ENCODE measurements around the gene FANCL. TPM values are rescaled to one million over a fixed set of nuclear protein-coding genes. Genes with fewer than 3 reads are reported as not detected.

The FANCL gene
- total RNA-seq, 6 experiments from 2014 or later: 5.5 to 11.6 (median 7.6) TPM

GRCh38 chr2:58237741-58238140 is 3.4 kb downstream of the FANCL start:
- Mint-ChIP-seq H3K27ac (no peak overlapping the region), H3K9me3 (no peaks in the 10 kb centered on the region), H3K36me3 (ENCODE audit: low read depth) (peaks cover 10% of the 10 kb centered on the region), H3K27me3 (ENCODE audit: insufficient read depth) (0 out of 2 replicates have a peak, but pooled peaks cover 2% of the 10 kb centered on the region), H3K4me1 (ENCODE audit: low read depth) (peaks cover 64% of the 10 kb centered on the region), H3K4me3 (no peak overlapping the region)
- DNase-seq: no peak
- no peak for TF ChIP-seq CTCF (IDR thresholded peaks at IDR 0.05)

GRCh38 chr2:58235984-58236383 is 5.1 kb downstream of the FANCL start:
- H3K9me3 Mint-ChIP-seq: no peaks in the 10 kb centered on the region
- H3K4me1 Mint-ChIP-seq (ENCODE audit: low read depth): peaks cover 59% of the 10 kb centered on the region
- H3K27ac Mint-ChIP-seq: no peak overlapping the region
- no peak for TF ChIP-seq CTCF (IDR thresholded peaks at IDR 0.05)
- H3K4me3 Mint-ChIP-seq: no peak overlapping the region
- DNase-seq: no peak
- H3K36me3 Mint-ChIP-seq (ENCODE audit: low read depth): peaks cover 10% of the 10 kb centered on the region
- 0 out of 2 replicates have a peak, but pooled peaks cover 2% of the 10 kb centered on the region for H3K27me3 Mint-ChIP-seq (ENCODE audit: insufficient read depth)

GRCh38 chr2:58235170-58235569 is 6.0 kb downstream of the FANCL start:
- Mint-ChIP-seq H3K9me3 (no peaks in the 10 kb centered on the region), H3K27me3 (ENCODE audit: insufficient read depth) (0 out of 2 replicates have a peak, but pooled peaks cover 2% of the 10 kb centered on the region), H3K36me3 (ENCODE audit: low read depth) (peaks cover 10% of the 10 kb centered on the region), H3K27ac (no peak overlapping the region), H3K4me1 (ENCODE audit: low read depth) (peaks cover 54% of the 10 kb centered on the region), H3K4me3 (no peak overlapping the region)
- no peak for TF ChIP-seq CTCF (IDR thresholded peaks at IDR 0.05)
- DNase-seq: no peak

GRCh38 chr2:58228299-58228698 is 12.8 kb downstream of the FANCL start:
- no peaks in the 10 kb centered on the region for H3K9me3 Mint-ChIP-seq
- 0 out of 2 replicates have a peak, but pooled peaks cover 2% of the 10 kb centered on the region for H3K27me3 Mint-ChIP-seq (ENCODE audit: insufficient read depth)
- no peak for TF ChIP-seq CTCF (IDR thresholded peaks at IDR 0.05)
- no peaks in the 10 kb centered on the region for H3K36me3 Mint-ChIP-seq (ENCODE audit: low read depth)
- no peak overlapping the region for H3K27ac Mint-ChIP-seq
- DNase-seq: no peak
- H3K4me1 Mint-ChIP-seq (ENCODE audit: low read depth): peaks cover 3% of the 10 kb centered on the region
- H3K4me3 Mint-ChIP-seq: no peak overlapping the region

GRCh38 chr2:58227171-58227917 is 13.8 kb downstream of the FANCL start:
- TF ChIP-seq CTCF (IDR thresholded peaks at IDR 0.05): no peak
- Mint-ChIP-seq H3K9me3 (no peaks in the 10 kb centered on the region), H3K4me1 (ENCODE audit: low read depth) (no peaks in the 10 kb centered on the region)

More at GRCh38 chr2:58227171-58227917, 13.8 kb downstream of the FANCL start:
- H3K36me3 Mint-ChIP-seq (ENCODE audit: low read depth): no peaks in the 10 kb centered on the region
- no peak overlapping the region for H3K4me3 Mint-ChIP-seq
- no peak for DNase-seq
- H3K27me3 Mint-ChIP-seq (ENCODE audit: insufficient read depth): 0 out of 2 replicates have a peak, but pooled peaks cover 2% of the 10 kb centered on the region
- H3K27ac Mint-ChIP-seq: no peak overlapping the region

All from HFFc6 (cell line).